A549 (cell line): ENCODE data around the gene FCRL3.

ENCODE experiments used
- MYC ChIP-seq: IDR thresholded peaks from 2 replicates; pipeline ENCODE4 v1.6.1; 2012; ENCODE audit warnings: mild to moderate bottlenecking, inconsistent platforms, low read length, improper control_type of control experiment, borderline replicate concordance
- POLR2A ChIP-seq: IDR thresholded peaks from 2 replicates; pipeline ENCODE4 v1.6.1; 2012; ENCODE audit warnings: mild to moderate bottlenecking, low read length
- RAD21 ChIP-seq, 2 experiments: fragments of >200 bp in 1 of 2; sonication (Bioruptor Twin) in 1 of 2; formaldehyde crosslinking in 1 of 2; IDR thresholded peaks in 1 of 2; conservative IDR thresholded peaks in 1 of 2; 2 replicates in 1 of 2; 3 replicates in 1 of 2; pipeline ENCODE4 v1.6.1; 2012 to 2018; ENCODE audit warnings: inconsistent platforms in 1 of 2
- RFX5 ChIP-seq: fragments of 450-650 bp; IDR thresholded peaks from 2 replicates; pipeline ENCODE4 v1.7.1; 2014; ENCODE audit warnings: antibody characterized with exemption, mild to moderate bottlenecking, moderate library complexity
- SMC3 ChIP-seq: fragments of >200 bp; sonication (Bioruptor Twin); formaldehyde crosslinking; IDR thresholded peaks from 3 replicates; pipeline ENCODE4 v1.6.1; 2018; ENCODE audit warnings: inconsistent platforms
- TP53 ChIP-seq: fragments of 250-450 bp; sonication (Bioruptor Pico); IDR thresholded peaks from 2 replicates; pipeline ENCODE4 v1.5.0; 2021; ENCODE audit warnings: mild to moderate bottlenecking, moderate library complexity
- TF ChIP-seq, protein P1 (sequence below): fragments of 250-450 bp; sonication (Bioruptor Pico); IDR thresholded peaks from 2 replicates; pipeline ENCODE4 v1.5.0; 2021; ENCODE audit warnings: mild to moderate bottlenecking, moderate library complexity, borderline replicate concordance
- TF ChIP-seq, protein P2 (sequence below): fragments of >200 bp; sonication (Bioruptor Twin); formaldehyde crosslinking; IDR thresholded peaks from 3 replicates; pipeline ENCODE4 v1.5.1; 2016

DNA sequence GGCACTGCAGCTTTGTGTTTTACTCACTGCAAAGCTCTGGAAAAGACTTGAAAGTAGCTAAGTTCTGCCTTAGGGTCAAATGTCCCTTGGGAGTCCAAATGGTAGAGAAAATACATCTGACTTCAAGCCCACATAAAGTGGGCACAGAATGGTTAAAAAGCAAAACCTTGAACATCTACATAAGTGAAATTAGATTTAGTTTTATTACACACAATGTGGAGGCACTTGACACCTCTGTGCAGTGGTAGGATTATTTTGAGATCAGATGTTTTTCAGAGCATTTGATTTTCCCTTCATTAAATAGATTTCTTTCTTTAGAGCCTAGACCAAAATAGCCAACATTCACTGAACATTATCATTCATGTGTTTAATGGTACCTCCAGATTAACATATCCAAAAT, 11.2 kb upstream of the FCRL3 start:
- TF ChIP-seq SMC3 (no peak), MYC (no peak), TP53 (no peak), RFX5 (no peak), POLR2A (no peak), RAD21 (conservative IDR thresholded peaks at IDR 0.05 in 1 of 2, IDR thresholded peaks at IDR 0.05 in 1 of 2) (no peak)
- TF ChIP-seq, protein P1, sequence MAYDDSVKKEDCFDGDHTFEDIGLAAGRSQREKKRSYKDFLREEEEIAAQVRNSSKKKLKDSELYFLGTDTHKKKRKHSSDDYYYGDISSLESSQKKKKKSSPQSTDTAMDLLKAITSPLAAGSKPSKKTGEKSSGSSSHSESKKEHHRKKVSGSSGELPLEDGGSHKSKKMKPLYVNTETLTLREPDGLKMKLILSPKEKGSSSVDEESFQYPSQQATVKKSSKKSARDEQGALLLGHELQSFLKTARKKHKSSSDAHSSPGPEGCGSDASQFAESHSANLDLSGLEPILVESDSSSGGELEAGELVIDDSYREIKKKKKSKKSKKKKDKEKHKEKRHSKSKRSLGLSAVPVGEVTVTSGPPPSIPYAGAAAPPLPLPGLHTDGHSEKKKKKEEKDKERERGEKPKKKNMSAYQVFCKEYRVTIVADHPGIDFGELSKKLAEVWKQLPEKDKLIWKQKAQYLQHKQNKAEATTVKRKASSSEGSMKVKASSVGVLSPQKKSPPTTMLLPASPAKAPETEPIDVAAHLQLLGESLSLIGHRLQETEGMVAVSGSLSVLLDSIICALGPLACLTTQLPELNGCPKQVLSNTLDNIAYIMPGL, result no peak
- TF ChIP-seq, protein P2, sequence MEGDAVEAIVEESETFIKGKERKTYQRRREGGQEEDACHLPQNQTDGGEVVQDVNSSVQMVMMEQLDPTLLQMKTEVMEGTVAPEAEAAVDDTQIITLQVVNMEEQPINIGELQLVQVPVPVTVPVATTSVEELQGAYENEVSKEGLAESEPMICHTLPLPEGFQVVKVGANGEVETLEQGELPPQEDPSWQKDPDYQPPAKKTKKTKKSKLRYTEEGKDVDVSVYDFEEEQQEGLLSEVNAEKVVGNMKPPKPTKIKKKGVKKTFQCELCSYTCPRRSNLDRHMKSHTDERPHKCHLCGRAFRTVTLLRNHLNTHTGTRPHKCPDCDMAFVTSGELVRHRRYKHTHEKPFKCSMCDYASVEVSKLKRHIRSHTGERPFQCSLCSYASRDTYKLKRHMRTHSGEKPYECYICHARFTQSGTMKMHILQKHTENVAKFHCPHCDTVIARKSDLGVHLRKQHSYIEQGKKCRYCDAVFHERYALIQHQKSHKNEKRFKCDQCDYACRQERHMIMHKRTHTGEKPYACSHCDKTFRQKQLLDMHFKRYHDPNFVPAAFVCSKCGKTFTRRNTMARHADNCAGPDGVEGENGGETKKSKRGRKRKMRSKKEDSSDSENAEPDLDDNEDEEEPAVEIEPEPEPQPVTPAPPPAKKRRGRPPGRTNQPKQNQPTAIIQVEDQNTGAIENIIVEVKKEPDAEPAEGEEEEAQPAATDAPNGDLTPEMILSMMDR, result no peak
